Fibroblast of pulmonary artery (primary cell): Measurements from ENCODE around the gene AGPAT4.
A peak's percentile ranks its signal among the peaks of the same experiment; 100 is the strongest.
"Not testable (repeated sequence)": the region's sequence is repeated elsewhere in the genome, so short reads cannot be mapped to it uniquely, and the experiment has no call there.

Source experiments
- DNase-seq: peaks from one replicate; pipeline ENCODE4 v3.0.0-alpha.2; 2010; ENCODE audit warnings: low read depth
- H3K4me3 ChIP-seq: replicated peaks from 2 replicates; pipeline ENCODE4 v1.5.1; 2011; ENCODE audit warnings: low read depth, mild to moderate bottlenecking, control low read depth, low read length, moderate library complexity
- CTCF ChIP-seq: IDR thresholded peaks from 2 replicates; pipeline ENCODE4 v1.5.1; 2011; ENCODE audit warnings: mild to moderate bottlenecking, control low read depth, low read length, inconsistent platforms; ENCODE audit errors: missing control alignments

The AGPAT4 gene

DNA sequence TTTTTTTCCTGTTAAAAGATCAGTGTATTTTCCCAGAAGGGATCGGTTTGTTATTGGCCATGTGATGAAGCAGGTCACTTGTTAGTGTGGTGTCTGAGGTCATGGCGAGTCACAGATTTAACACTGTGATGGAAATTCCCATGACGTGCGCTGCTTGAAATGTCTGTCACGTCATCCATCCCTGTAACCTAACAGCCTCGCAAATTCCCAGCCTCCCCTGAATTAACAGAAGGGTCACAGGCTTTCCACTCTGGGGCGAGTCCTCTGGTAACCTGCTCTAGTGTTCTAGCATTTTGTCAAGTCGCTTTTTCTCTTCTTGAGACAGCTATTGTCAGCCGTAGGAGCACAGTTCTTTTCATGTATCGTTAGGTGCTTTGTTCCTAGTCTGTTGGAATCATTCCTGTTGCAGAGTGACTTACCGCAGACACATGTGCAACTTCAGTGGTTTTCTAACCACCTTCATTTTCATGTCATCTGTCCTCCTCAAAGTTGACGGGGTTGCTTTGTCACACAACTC lies 145.1 kb downstream of the AGPAT4 start:
- no peak overlapping the region for H3K4me3 ChIP-seq
- DNase-seq: peak; percentile 12
- TF ChIP-seq CTCF: no peak

- H3K4me3 ChIP-seq: no peak overlapping the region
- no peak for TF ChIP-seq CTCF
- no peak for DNase-seq
Observed at GRCh38 chr6:161128230-161128629, 145.6 kb downstream of the AGPAT4 start.

- no peak for TF ChIP-seq CTCF
- DNase-seq: no peak
- H3K4me3 ChIP-seq: no peak overlapping the region
Observed at GRCh38 chr6:161127071-161127740, 146.7 kb downstream of the AGPAT4 start.

GRCh38 chr6:161125591-161125990 lies 148.3 kb downstream of the AGPAT4 start:
- no peak for DNase-seq
- H3K4me3 ChIP-seq: no peak overlapping the region
- TF ChIP-seq CTCF: no peak

- H3K4me3 ChIP-seq, DNase-seq: not testable (repeated sequence)
Observed at GRCh38 chr6:161123319-161123718, 150.5 kb downstream of the AGPAT4 start.

DNA sequence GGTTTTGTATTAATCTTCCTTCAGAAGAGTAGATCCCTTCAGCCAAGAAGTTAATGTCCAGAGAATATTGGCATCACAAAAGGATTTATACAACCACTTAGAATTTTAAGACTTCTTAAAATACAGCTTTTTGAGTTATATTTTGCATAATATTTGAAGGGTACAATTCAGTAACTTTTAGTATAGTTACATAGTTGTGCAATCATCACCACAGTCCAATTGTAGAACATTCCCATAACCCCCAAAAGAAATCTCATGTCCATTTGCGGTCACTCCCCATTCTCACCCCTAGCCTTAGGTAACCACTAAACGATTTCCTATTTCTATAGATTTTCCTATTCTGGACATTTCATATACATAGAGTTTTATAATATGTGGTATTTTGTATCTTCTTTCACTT lies 155.9 kb downstream of the AGPAT4 start:
- no peak for TF ChIP-seq CTCF
- no peak for DNase-seq
- no peak overlapping the region for H3K4me3 ChIP-seq

GRCh38 chr6:161117308-161117707 lies 156.6 kb downstream of the AGPAT4 start:
- TF ChIP-seq CTCF: no peak
- no peak for DNase-seq
- H3K4me3 ChIP-seq: no peak overlapping the region
